RWPE2 (cell line): ENCODE measurements around the gene SLC4A2.
A peak's percentile ranks its signal among the peaks of the same experiment; 100 is the strongest.

Experiments
- ATAC-seq: fragments of 200-7000 bp; cut with Tn5 transposase; 3 replicates; pipeline ENCODE4 v1.9.1; 2021; ENCODE audit warnings: low read depth
- DNase-seq: peaks from one replicate; pipeline ENCODE4 v3.0.0-alpha.2; 2020; ENCODE audit warnings: low spot score
- H3K27ac ChIP-seq: fragments of 450-650 bp; 2 replicates; pipeline ENCODE4 v1.5.1; 2017; ENCODE audit warnings: mild to moderate bottlenecking; ENCODE audit not compliant: poor library complexity, severe bottlenecking
- H3K27me3 ChIP-seq: fragments of 250-450 bp; sonication (Bioruptor Pico); 2 replicates; pipeline ENCODE4 v1.5.1; 2021; ENCODE audit warnings: mild to moderate bottlenecking, moderate library complexity; ENCODE audit not compliant: insufficient read depth, poor library complexity, severe bottlenecking
- H3K36me3 ChIP-seq: fragments of 250-450 bp; sonication (Bioruptor Pico); 2 replicates; pipeline ENCODE4 v1.5.1; 2020; ENCODE audit warnings: low read depth, mild to moderate bottlenecking, moderate library complexity
- H3K4me1 ChIP-seq: fragments of 250-450 bp; sonication (Bioruptor Pico); 2 replicates; pipeline ENCODE4 v1.5.1; 2021; ENCODE audit warnings: mild to moderate bottlenecking, moderate library complexity; ENCODE audit not compliant: insufficient read depth, poor library complexity, severe bottlenecking
- H3K4me3 ChIP-seq: fragments of 250-450 bp; sonication (Bioruptor Pico); 2 replicates; pipeline ENCODE4 v1.5.1; 2021; ENCODE audit warnings: mild to moderate bottlenecking, moderate library complexity; ENCODE audit not compliant: severe bottlenecking
- H3K9me3 ChIP-seq: fragments of 250-450 bp; sonication (Bioruptor Pico); 2 replicates; pipeline ENCODE4 v1.5.1; 2021; ENCODE audit warnings: mild to moderate bottlenecking, moderate library complexity; ENCODE audit not compliant: severe bottlenecking
- TF ChIP-seq, protein P1 (sequence below): fragments of 450-650 bp; IDR thresholded peaks from one replicate; pipeline ENCODE4 v1.5.1; 2017; ENCODE audit warnings: mild to moderate bottlenecking, moderate library complexity; ENCODE audit not compliant: poor library complexity, severe bottlenecking

Gene SLC4A2

DNA sequence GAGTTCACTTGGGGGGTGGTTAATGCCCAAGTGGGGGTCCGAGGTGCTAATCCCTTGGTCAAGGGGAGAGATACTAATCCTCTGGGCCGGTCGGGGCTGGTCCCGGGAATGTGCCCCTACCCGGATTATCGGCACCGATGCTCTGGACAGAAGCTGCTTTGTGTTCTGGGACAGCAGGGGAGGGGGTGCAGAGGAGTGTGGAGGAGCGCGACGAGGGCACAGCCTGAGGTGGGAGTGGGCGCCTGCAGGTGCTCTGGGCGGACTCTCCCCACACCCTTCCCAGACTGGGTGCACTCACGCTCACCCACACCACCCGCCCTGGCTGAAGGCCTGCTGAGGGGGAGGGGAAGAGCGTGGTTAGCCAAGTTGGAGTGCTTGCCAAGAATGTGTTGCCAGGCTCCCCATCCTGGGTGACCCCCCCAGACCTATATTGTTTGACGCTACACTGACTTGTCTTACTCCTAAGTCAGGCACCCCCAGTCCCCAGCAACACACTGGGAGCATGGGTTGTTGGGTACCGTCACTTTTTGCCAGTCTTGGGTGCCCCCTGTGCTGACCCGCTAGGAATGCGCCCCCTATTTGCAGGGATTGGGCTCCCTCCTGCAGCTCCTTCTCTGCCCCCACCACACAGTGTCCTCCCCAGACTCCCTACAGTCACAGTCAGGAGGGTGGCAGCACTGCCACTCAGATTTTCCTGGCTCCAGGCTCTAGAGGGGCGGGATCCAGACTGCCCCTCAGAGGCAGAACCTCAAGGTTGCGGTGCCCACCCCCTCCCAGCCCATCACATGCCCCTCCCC is 1.2 kb downstream of the SLC4A2 start:
- ATAC-seq = 0 out of 3 replicates have a peak, but pooled peaks have one; percentile 0
- Histone ChIP-seq H3K27me3 (no peaks in the 10 kb centered on the region), H3K27ac (peak overlapping the region; percentile 86), H3K4me3 (peak overlapping the region; percentile 48), H3K4me1 (peaks cover 28% of the 10 kb centered on the region), H3K9me3 (no peaks in the 10 kb centered on the region), H3K36me3 (peaks cover 21% of the 10 kb centered on the region)
- TF ChIP-seq, protein P1, sequence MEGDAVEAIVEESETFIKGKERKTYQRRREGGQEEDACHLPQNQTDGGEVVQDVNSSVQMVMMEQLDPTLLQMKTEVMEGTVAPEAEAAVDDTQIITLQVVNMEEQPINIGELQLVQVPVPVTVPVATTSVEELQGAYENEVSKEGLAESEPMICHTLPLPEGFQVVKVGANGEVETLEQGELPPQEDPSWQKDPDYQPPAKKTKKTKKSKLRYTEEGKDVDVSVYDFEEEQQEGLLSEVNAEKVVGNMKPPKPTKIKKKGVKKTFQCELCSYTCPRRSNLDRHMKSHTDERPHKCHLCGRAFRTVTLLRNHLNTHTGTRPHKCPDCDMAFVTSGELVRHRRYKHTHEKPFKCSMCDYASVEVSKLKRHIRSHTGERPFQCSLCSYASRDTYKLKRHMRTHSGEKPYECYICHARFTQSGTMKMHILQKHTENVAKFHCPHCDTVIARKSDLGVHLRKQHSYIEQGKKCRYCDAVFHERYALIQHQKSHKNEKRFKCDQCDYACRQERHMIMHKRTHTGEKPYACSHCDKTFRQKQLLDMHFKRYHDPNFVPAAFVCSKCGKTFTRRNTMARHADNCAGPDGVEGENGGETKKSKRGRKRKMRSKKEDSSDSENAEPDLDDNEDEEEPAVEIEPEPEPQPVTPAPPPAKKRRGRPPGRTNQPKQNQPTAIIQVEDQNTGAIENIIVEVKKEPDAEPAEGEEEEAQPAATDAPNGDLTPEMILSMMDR = peak; percentile 17
- DNase-seq = no peak

DNA sequence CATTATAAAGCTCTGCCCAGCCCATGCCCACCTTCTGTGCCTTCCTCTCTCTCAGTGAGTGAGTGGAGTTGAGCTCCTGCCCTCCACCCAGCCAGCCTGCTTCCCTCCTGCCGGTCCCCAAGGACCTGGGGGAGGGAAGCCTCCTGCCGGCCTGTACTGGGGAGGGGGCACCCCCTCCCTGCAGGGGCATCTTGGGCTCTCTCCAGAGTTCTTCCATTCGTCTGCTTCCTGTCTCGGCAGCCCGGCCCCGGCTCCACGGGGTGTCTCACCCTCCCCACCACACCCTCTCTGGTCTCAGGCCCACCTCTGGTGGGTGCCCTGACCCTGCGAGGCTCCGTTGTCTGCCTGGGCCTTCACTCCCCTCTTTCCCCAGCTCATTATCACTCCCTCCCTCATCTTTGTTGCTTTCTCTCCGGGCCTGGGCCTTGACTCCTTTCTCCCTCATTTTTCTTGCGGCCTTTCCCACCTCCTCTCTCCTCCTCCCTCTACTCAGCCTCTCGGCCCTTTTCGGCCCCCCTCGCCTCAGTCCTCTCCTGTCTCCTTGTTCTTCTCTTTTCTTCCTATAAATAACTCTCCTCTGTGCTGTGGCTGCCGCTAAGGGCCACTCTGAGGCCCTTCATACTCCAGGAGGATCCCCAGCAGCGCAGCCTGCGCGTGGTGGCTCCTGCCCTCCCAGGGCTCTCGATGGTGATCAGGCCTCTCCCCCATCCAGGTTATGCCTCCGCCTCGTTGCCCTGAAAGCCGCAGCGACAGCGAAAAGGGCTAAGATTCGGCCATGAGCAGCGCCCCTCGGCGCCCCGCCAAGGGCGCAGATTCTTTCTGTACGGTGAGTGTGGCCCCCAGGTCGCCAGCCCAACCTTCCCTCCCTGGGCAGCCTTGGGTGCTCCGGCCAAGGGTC is 2.1 kb downstream of the SLC4A2 start:
- no peak overlapping the region for H3K4me3 ChIP-seq
- no peak for ATAC-seq

DNA sequence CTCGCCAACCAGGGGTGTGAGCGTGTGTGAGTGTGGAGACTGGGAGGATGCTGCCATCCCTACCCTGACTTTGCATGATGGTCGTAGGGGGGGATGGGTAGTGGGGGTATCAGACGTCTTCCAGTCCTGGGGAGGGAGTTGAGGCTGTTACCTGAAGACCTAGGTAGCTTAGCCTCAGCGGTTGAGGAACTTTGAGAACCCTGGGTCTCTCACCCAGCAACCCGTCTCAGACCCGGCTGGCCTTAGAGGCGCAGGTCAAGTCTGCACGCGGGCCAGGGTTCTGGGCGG is 2.7 kb downstream of the SLC4A2 start:
- no peaks in the 10 kb centered on the region for H3K27me3 ChIP-seq
- ATAC-seq (no peak), DNase-seq (no peak)
- TF ChIP-seq, protein P1 = no peak
- H3K4me1 ChIP-seq = peaks cover 28% of the 10 kb centered on the region
- H3K27ac ChIP-seq = peak overlapping the region; percentile 86
- no peaks in the 10 kb centered on the region for H3K9me3 ChIP-seq
- H3K36me3 ChIP-seq = peaks cover 30% of the 10 kb centered on the region
- no peak overlapping the region for H3K4me3 ChIP-seq

More for the DNA sequence above, 2.1 kb downstream of the SLC4A2 start:
- TF ChIP-seq, protein P1 = no peak
- Histone ChIP-seq H3K27me3 (no peaks in the 10 kb centered on the region), H3K9me3 (no peaks in the 10 kb centered on the region), H3K27ac (peak overlapping the region; percentile 86), H3K4me1 (peaks cover 28% of the 10 kb centered on the region), H3K36me3 (peaks cover 24% of the 10 kb centered on the region)
- no peak for DNase-seq

DNA sequence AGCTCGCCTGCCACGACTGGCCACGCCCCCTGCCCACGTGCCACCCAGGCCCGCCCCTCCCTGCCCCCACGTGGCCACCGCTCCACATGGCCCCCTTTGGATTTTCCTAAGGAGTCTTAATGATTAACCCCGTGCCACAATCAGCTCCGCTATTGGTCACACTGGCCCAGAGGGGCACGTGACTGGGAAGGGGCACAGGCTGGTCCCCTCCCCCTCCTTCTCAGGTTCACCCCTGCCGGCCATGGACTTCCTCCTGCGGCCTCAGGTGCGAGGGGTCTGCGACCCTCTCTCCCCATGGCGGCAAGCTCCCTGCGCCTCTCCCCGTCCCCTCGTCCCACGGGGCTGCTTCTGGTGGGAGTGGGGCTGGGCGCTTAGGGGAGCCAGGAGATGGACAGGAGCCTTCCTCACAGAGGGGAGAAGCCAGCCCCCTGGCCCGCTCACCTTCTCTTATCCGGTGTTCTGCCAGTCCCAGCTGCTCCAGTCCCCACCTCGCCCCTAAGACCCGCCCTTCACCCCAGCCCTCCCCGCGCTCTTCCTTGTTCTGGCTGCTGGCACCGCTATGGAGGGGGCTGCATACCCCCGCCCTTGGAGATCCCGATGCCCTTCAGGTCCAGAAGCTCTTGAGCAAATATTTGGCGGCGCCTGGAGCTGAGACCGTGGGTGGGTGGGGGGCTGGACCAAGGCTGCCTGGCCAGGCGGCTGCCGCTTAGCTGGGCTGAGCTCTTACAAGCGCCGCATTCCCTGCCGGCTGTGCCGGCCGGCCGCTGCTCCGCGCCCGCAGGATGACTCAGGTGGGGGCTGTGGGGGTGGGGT is 3.2 kb downstream of the SLC4A2 start:
- Histone ChIP-seq H3K27ac (peak overlapping the region; percentile 86), H3K27me3 (no peaks in the 10 kb centered on the region), H3K4me1 (peaks cover 28% of the 10 kb centered on the region), H3K9me3 (no peaks in the 10 kb centered on the region), H3K36me3 (peaks cover 34% of the 10 kb centered on the region), H3K4me3 (peak overlapping the region; percentile 18)
- ATAC-seq (peak; percentile 30), DNase-seq (no peak)
- TF ChIP-seq, protein P1 = no peak
